HEK293 (cell line): ENCODE data around the gene CCDC27.

ENCODE experiments used
- CTCF ChIA-PET: fragments of 350-600 bp; formaldehyde crosslinking; extraction: SDS; loops from one replicate; lab custom pipeline; 2021; ENCODE audit warnings: antibody characterized with exemption; lab: Yijun Ruan, JAX
- POLR2A ChIA-PET: fragments of 300-600 bp; formaldehyde crosslinking; extraction: SDS; loops from one replicate; lab custom pipeline; 2020; ENCODE audit warnings: antibody characterized with exemption, inconsistent platforms; lab: Yijun Ruan, JAX
- H3K27ac ChIP-seq: fragments of 200-500 bp; sonication (Bioruptor generic); 2 replicates; pipeline ENCODE4 v1.5.1; 2014; ENCODE audit warnings: low read depth, low read length, control low read depth, inconsistent platforms; ENCODE audit errors: extremely low read depth
- H3K36me3 ChIP-seq, 2 experiments: fragments of 200-500 bp in 1 of 2; sonication (Bioruptor generic) in 1 of 2; 1 replicate in 1 of 2; 2 replicates in 1 of 2; pipeline ENCODE4 v1.5.1; 2014 to 2017; ENCODE audit warnings: inconsistent platforms in 2 of 2, low read length in 2 of 2; ENCODE audit not compliant: control insufficient read depth in 2 of 2, insufficient read depth in 1 of 2
- H3K4me1 ChIP-seq: fragments of 200-500 bp; sonication (Bioruptor generic); 2 replicates; pipeline ENCODE4 v1.5.1; 2014; ENCODE audit warnings: mild to moderate bottlenecking, low read length, inconsistent platforms; ENCODE audit not compliant: control insufficient read depth, insufficient read depth
- H3K4me3 ChIP-seq: 2 replicates; pipeline ENCODE4 v1.5.1; 2011; ENCODE audit warnings: low read depth, mild to moderate bottlenecking, control low read depth, low read length, moderate library complexity
- H3K9me3 ChIP-seq: fragments of 200-500 bp; sonication (Bioruptor generic); 2 replicates; pipeline ENCODE4 v1.5.1; 2014; ENCODE audit warnings: low read depth, low read length, inconsistent platforms; ENCODE audit not compliant: control insufficient read depth, insufficient read depth
- GLI4 ChIP-seq: fragments of 450-650 bp; formaldehyde crosslinking; IDR thresholded peaks from 2 replicates; pipeline ENCODE4 v1.5.1; 2016; ENCODE audit warnings: missing biosample characterization, missing genetic modification characterization
- GLIS2 ChIP-seq: fragments of 450-650 bp; formaldehyde crosslinking; IDR thresholded peaks from 2 replicates; pipeline ENCODE4 v1.5.1; 2016; ENCODE audit warnings: missing biosample characterization, missing genetic modification characterization
- YY1 ChIP-seq: fragments of 450-650 bp; formaldehyde crosslinking; IDR thresholded peaks from 2 replicates; pipeline ENCODE4 v1.5.1; 2018; ENCODE audit warnings: missing biosample characterization, missing genetic modification characterization
- ZBTB11 ChIP-seq: fragments of 450-650 bp; formaldehyde crosslinking; conservative IDR thresholded peaks from 2 replicates; pipeline ENCODE4 v1.5.1; 2016; ENCODE audit warnings: low read depth, missing biosample characterization, missing genetic modification characterization
- ZBTB7A ChIP-seq: fragments of 450-650 bp; formaldehyde crosslinking; IDR thresholded peaks from 2 replicates; pipeline ENCODE4 v1.5.1; 2016; ENCODE audit warnings: low read depth, missing biosample characterization, missing genetic modification characterization
- ZFP3 ChIP-seq: fragments of 450-650 bp; formaldehyde crosslinking; IDR thresholded peaks from 2 replicates; pipeline ENCODE4 v1.5.1; 2016; ENCODE audit warnings: low read depth, missing biosample characterization, missing genetic modification characterization
- ZFP69B ChIP-seq: fragments of 450-650 bp; formaldehyde crosslinking; IDR thresholded peaks from 2 replicates; pipeline ENCODE4 v1.5.1; 2016; ENCODE audit warnings: missing biosample characterization, missing genetic modification characterization
- ZNF155 ChIP-seq: fragments of 450-650 bp; formaldehyde crosslinking; IDR thresholded peaks from 2 replicates; pipeline ENCODE4 v1.5.1; 2016; ENCODE audit warnings: missing biosample characterization, missing genetic modification characterization
- ZNF350 ChIP-seq: fragments of 450-650 bp; formaldehyde crosslinking; IDR thresholded peaks from 2 replicates; pipeline ENCODE4 v1.5.0; 2017; ENCODE audit warnings: missing biosample characterization, mild to moderate bottlenecking, missing genetic modification characterization
- ZNF571 ChIP-seq: fragments of 450-650 bp; formaldehyde crosslinking; IDR thresholded peaks from 2 replicates; pipeline ENCODE4 v1.5.0; 2017; ENCODE audit warnings: missing biosample characterization, missing genetic modification characterization
- ZNF621 ChIP-seq: fragments of 450-650 bp; formaldehyde crosslinking; IDR thresholded peaks from 2 replicates; pipeline ENCODE4 v1.5.1; 2017; ENCODE audit warnings: missing biosample characterization, missing genetic modification characterization
- ZNF639 ChIP-seq: fragments of 450-650 bp; formaldehyde crosslinking; IDR thresholded peaks from 2 replicates; pipeline ENCODE4 v1.5.1; 2016; ENCODE audit warnings: missing biosample characterization, missing genetic modification characterization
- ZNF664 ChIP-seq: fragments of 450-650 bp; formaldehyde crosslinking; IDR thresholded peaks from 2 replicates; pipeline ENCODE4 v1.5.1; 2016; ENCODE audit warnings: missing biosample characterization, missing genetic modification characterization
- ZNF837 ChIP-seq: fragments of 450-650 bp; formaldehyde crosslinking; IDR thresholded peaks from 2 replicates; pipeline ENCODE4 v1.5.1; 2016; ENCODE audit warnings: missing biosample characterization, missing genetic modification characterization
- ZSCAN5A ChIP-seq: fragments of 450-650 bp; formaldehyde crosslinking; IDR thresholded peaks from 2 replicates; pipeline ENCODE4 v1.5.1; 2016; ENCODE audit warnings: missing biosample characterization, missing genetic modification characterization

The CCDC27 gene

GRCh38 chr1:3731583-3732433, 20.4 kb upstream of the CCDC27 start:
- Histone ChIP-seq H3K9me3 (no peaks in the 10 kb centered on the region), H3K4me3 (no peak overlapping the region), H3K27ac (no peak overlapping the region), H3K36me3 (peaks cover 0 to 99% of the 10 kb centered on the region in 2 experiments; a peak in 1 of 3 replicates), H3K4me1 (no peaks in the 10 kb centered on the region)
- TF ChIP-seq ZNF621 (tag by site-specific recombination), result no peak
- TF ChIP-seq GLIS2, result peak; percentile 56; the same call in 1 of the 2 replicates
- TF ChIP-seq ZBTB7A (tag by site-specific recombination), result no peak
- no peak for TF ChIP-seq ZNF155 (tag by site-specific recombination)
- no peak for TF ChIP-seq ZBTB11 (tag by site-specific recombination)
- ChIA-PET CTCF (interaction anchor here (0.6 to 1.0 kb wide), 4 partner anchors 55 to 1685 kb away, joined by 3 read pairs; no protein-coding TSS in a partner anchor), POLR2A (no interaction called here)

GRCh38 chr1:3732434-3733093, 19.7 kb upstream of the CCDC27 start:
- Histone ChIP-seq H3K4me1 (no peaks in the 10 kb centered on the region), H3K36me3 (peaks cover 2 to 99% of the 10 kb centered on the region in 2 experiments; a peak in 2 of 3 replicates), H3K27ac (no peak overlapping the region), H3K9me3 (no peaks in the 10 kb centered on the region), H3K4me3 (no peak overlapping the region)
- TF ChIP-seq ZNF837 (tag by site-specific recombination) (0 out of 2 replicates have a peak, but pooled peaks have one; percentile 12), ZSCAN5A (tag by site-specific recombination) (no peak), ZNF664 (no peak), ZNF571 (tag by site-specific recombination) (no peak), ZBTB11 (tag by site-specific recombination) (no peak), ZNF639 (tag by site-specific recombination) (no peak), GLIS2 (peak; percentile 1; the same call in 1 of the 2 replicates), GLI4 (no peak), ZNF350 (tag by site-specific recombination) (no peak), YY1 (tag by site-specific recombination) (no peak), ZFP3 (tag by site-specific recombination) (no peak), ZFP69B (tag by site-specific recombination) (no peak)
- POLR2A ChIA-PET, result no interaction called here
- CTCF ChIA-PET, result interaction anchor here (1.0 to 1.6 kb wide), 2 partner anchors 8 to 280 kb away, joined by 3 to 6 read pairs; no protein-coding TSS in a partner anchor
